ENCODE data around the gene VPS33B.

GRCh38 chr15:91031796-91032195 is 9.4 kb upstream of the VPS33B start:
- no peak for TF ChIP-seq CTCF (IDR thresholded peaks at IDR 0.05)
- TF ChIP-seq ZFX (IDR thresholded peaks at IDR 0.05; ENCODE audit: borderline replicate concordance): no peak

All from 22Rv1 (cell line).